HG02642 (cell line): Measurements from ENCODE around the gene IFT172.

Source experiments
- ATAC-seq: cut with Tn5 transposase; IDR thresholded peaks from one replicate; pipeline ENCODE4 v1.9.1; 2021; ENCODE audit warnings: mild to moderate bottlenecking; ENCODE audit not compliant: unreplicated experiment, poor library complexity

The IFT172 gene

GRCh38 chr2:27494284-27494943, 4.9 kb upstream of the IFT172 start:
- ATAC-seq: no peak

DNA sequence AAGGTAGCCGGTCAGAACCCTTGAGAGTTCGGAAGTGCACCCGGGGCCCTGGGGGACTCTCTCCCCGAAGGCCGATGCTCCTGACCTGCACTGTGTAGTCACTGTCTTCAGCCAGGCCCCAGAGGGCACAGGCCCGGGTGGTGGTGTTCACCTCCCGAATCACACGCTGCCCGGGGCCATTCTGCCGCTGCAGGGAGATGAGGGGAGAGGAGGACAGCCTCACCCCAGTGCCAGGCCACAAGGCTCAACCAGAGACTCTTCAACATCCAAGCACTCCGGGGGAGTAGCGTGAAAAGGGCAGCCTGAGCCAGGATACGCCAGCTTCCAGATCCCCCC, 4.4 kb upstream of the IFT172 start:
- no peak for ATAC-seq

GRCh38 chr2:27492557-27492956, 3.0 kb upstream of the IFT172 start:
- no peak for ATAC-seq

- ATAC-seq: no peak
Measured at GRCh38 chr2:27489118-27489497, 435 bp downstream of the IFT172 start.

DNA sequence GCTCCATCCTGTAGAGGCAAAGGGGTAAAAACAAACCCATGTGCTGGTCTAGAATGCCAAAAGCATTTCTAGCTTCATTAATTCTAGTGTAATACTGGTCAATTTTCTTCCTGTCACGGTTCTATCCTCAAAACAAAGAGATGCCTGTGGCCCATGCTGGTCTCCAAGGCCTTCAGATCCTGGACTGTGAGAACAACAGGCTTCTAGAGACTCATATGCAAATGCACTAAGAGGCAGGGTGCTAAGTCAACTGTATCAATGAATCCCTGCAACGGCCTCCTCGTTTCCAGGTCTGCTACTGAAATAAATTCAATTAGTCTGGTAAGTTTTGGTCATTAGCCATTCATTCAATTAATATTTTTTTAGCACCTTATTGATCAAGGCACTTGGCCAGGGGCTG, 4.0 kb downstream of the IFT172 start:
- no peak for ATAC-seq

GRCh38 chr2:27471961-27472360, 17.6 kb downstream of the IFT172 start:
- no peak for ATAC-seq

DNA sequence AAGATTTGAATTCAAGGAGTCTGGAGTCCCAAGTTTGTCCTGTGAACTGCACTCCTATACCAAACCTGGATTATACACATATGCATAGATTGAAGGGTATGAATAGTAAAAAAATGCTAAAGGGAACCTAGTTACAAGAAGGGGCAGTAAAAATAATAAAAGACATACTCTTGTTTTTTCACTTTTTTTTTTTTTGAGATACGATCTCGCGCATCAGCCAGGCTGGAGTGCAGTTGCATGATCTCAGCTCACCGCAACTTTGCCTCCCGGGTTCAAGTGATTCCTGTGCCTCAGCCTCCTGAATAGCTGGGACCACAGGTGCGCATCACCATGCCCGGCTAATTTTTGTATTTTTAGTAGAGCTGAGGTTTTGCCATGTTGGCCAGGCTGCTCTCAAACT, 25.1 kb downstream of the IFT172 start:
- no peak for ATAC-seq

- no peak for ATAC-seq
Measured at GRCh38 chr2:27461118-27461517, 28.4 kb downstream of the IFT172 start.

DNA sequence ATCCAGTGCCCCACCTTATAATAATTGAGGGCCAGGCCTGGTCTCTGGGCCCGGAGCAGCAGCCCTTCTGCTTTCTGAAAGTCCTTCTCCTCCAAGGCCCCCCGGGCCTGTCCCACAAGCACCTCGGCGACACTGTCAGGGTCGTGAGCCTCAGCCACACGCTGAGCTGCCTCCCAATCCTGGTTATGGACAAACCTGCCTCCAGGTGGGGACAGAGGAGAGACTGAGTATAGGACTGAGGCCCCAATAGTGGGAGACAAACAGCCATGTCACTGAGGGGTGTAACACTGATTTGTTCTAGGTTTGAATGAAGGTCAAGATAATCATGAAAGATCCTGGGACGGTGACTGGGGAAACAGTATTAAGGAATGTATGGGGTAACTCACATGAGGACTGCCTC, 35.6 kb downstream of the IFT172 start:
- ATAC-seq: no peak

DNA sequence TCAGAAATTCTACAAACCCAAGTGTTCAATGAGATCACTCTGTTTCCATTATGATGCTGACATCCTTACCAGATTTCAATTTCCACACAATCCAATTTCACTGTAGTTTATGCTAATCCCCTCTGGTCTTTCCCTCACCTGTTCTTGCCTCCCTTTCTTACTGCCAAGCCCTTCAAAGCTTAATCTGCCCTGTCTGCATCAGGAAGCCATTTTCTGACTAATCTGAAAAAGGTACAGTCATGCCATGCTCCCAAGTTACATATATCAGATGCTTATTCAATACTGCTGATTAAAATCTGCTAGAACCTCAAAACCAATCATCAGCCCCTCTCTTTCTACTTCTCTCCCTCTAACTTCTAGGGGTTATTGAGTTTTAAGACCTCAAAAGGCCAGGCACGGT, 38.4 kb downstream of the IFT172 start:
- ATAC-seq: no peak

GRCh38 chr2:27448381-27448780, 41.2 kb downstream of the IFT172 start:
- no peak for ATAC-seq

DNA sequence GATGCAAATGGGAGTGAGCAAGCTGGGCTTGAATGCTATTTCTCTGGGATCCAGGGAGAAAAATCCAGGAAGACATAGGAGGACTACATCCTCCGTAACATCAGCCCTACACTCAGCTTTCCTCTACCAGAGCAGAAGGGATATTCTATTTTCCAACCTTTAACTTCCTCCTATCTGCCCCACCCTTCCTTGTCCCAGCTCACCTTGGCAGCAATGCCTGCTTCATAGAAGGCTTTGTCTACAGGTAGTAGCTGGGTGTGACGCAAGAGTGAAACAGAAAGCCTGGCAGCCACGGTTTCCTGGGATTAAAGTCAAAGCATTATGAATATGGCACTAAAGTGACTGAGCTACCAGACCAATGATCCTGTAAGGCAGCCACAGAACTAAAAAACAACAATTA, 43.5 kb downstream of the IFT172 start:
- ATAC-seq: no peak

GRCh38 chr2:27445615-27446014, 43.9 kb downstream of the IFT172 start:
- no peak for ATAC-seq

GRCh38 chr2:27445155-27445554, 44.4 kb downstream of the IFT172 start:
- no peak for ATAC-seq

- no peak for ATAC-seq
Measured at GRCh38 chr2:27442920-27443282, 46.6 kb downstream of the IFT172 start.

GRCh38 chr2:27441958-27442919, 47.3 kb downstream of the IFT172 start, which contains the start of gene KRTCAP3:
Gene KRTCAP3 (plus strand): TSS chr2:27442381. CDS start chr2:27442413, 32 bp downstream.
- ATAC-seq: no peak

- ATAC-seq: no peak
Measured at GRCh38 chr2:27441226-27441926, 48.2 kb downstream of the IFT172 start.

GRCh38 chr2:27435628-27436027, 53.9 kb downstream of the IFT172 start:
- no peak for ATAC-seq

DNA sequence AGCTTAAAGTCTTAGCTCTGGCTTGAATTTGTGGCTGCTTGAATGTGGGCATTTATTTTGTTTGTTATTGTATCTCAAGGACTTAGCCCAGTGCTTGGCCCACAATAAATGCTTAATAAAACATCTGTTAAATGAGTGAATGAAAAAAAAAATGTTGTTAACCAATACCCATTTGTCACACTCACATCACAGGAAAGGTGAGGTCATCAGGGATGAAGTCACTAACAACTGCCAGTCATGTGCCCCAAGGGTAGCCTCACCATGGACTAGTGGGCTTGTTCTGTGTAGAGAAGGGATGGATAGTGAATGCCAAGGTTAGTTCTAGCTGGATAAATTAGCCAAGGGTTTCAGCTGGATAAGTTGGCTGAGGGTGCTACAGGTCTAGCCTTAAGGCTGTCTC, 58.1 kb downstream of the IFT172 start:
- ATAC-seq: no peak

- ATAC-seq: peak; percentile 81
Measured at GRCh38 chr2:27428978-27429541, 60.5 kb downstream of the IFT172 start.
